Keratinocyte (primary cell): Measurements from ENCODE around the gene CNTLN. TPM values are rescaled to one million over a fixed set of nuclear protein-coding genes. Genes with fewer than 3 reads are reported as not detected.
"Not testable (repeated sequence)": the region's sequence is repeated elsewhere in the genome, so short reads cannot be mapped to it uniquely, and the experiment has no call there.

Source experiments
- DNase-seq: peaks from one replicate; pipeline ENCODE4 v3.0.0-alpha.2; 2011; ENCODE audit warnings: low read depth, missing footprints, low spot score
- FAIRE-seq: peaks from 2 replicates; lab custom pipeline; 2011; peaks lifted over from hg19 to GRCh38; lab: Jason Lieb, UNC
- H2AFZ ChIP-seq: 2 replicates; pipeline ENCODE4 v1.6.0; 2012; ENCODE audit warnings: low read length, control low read depth, inconsistent platforms; ENCODE audit not compliant: control insufficient read depth
- H3K27ac ChIP-seq: 2 replicates; pipeline ENCODE4 v1.5.1; 2011; ENCODE audit warnings: low read length; ENCODE audit not compliant: control insufficient read depth, insufficient read depth
- H3K27me3 ChIP-seq: 3 replicates; pipeline ENCODE4 v1.6.0; 2011; ENCODE audit warnings: low read length; ENCODE audit not compliant: control insufficient read depth, insufficient read depth; ENCODE audit errors: extremely low read depth
- H3K36me3 ChIP-seq, 2 experiments: 2 replicates in 1 of 2; 3 replicates in 1 of 2; pipeline ENCODE4 v1.5.1; 2011; ENCODE audit warnings: low read length in 2 of 2, mild to moderate bottlenecking in 1 of 2; ENCODE audit not compliant: control insufficient read depth in 2 of 2, insufficient read depth in 2 of 2; ENCODE audit errors: extremely low read depth in 1 of 2
- H3K4me1 ChIP-seq: 3 replicates; pipeline ENCODE4 v1.5.1; 2011; ENCODE audit warnings: low read length; ENCODE audit not compliant: control insufficient read depth, insufficient read depth; ENCODE audit errors: extremely low read depth
- H3K4me2 ChIP-seq: 3 replicates; pipeline ENCODE4 v1.6.0; 2011; ENCODE audit warnings: low read depth, low read length; ENCODE audit not compliant: control insufficient read depth, insufficient read depth; ENCODE audit errors: extremely low read depth
- H3K4me3 ChIP-seq, 3 experiments: fragments of 200-600 bp in 1 of 3; sonication (generic) in 1 of 3; 2 replicates in 2 of 3; 3 replicates in 1 of 3; pipeline ENCODE4 v1.5.1; 2011 to 2016; ENCODE audit warnings: low read length in 3 of 3, mild to moderate bottlenecking in 3 of 3, control low read depth in 2 of 3, inconsistent platforms in 1 of 3, low read depth in 1 of 3, mixed read lengths in 1 of 3, mixed run types in 1 of 3, moderate library complexity in 1 of 3; ENCODE audit not compliant: control insufficient read depth in 2 of 3, insufficient read depth in 2 of 3; ENCODE audit errors: extremely low read depth in 1 of 3
- H3K79me2 ChIP-seq: 2 replicates; pipeline ENCODE4 v1.6.0; 2012; ENCODE audit warnings: low read length; ENCODE audit not compliant: control insufficient read depth, insufficient read depth
- H3K9ac ChIP-seq: 3 replicates; pipeline ENCODE4 v1.6.0; 2011; ENCODE audit warnings: low read length; ENCODE audit not compliant: control insufficient read depth, insufficient read depth; ENCODE audit errors: extremely low read depth
- H3K9me1 ChIP-seq: 3 replicates; pipeline ENCODE4 v1.6.0; 2011; ENCODE audit warnings: low read length; ENCODE audit not compliant: control insufficient read depth, insufficient read depth; ENCODE audit errors: extremely low read depth
- H3K9me3 ChIP-seq: 2 replicates; pipeline ENCODE4 v1.5.1; 2012; ENCODE audit warnings: low read depth, low read length; ENCODE audit not compliant: control insufficient read depth
- H4K20me1 ChIP-seq: 3 replicates; pipeline ENCODE4 v1.6.0; 2011; ENCODE audit warnings: low read length; ENCODE audit not compliant: control insufficient read depth, insufficient read depth; ENCODE audit errors: extremely low read depth
- CTCF ChIP-seq, 3 experiments: IDR thresholded peaks in 1 of 3; conservative IDR thresholded peaks in 1 of 3; optimal IDR thresholded peaks in 1 of 3; 2 replicates in 2 of 3; 3 replicates in 1 of 3; pipeline versions ENCODE3 to v1.5.1; 2011; ENCODE audit warnings: low read length in 3 of 3, mild to moderate bottlenecking in 3 of 3, moderate library complexity in 2 of 3, control low read depth in 1 of 3, inconsistent platforms in 1 of 3; ENCODE audit not compliant: insufficient read depth in 2 of 3; ENCODE audit errors: extremely low read depth in 1 of 3
- EZH2 ChIP-seq: IDR thresholded peaks from one replicate; pipeline ENCODE4 v1.6.1; 2012; ENCODE audit warnings: inconsistent platforms, mild to moderate bottlenecking, low read length, moderate library complexity
- dilution Hi-C: fragments of 300-500 bp; cut with MboI; formaldehyde crosslinking; loops from one replicate; pipeline ENCODE4 v1.7.0; 2020; ENCODE audit warnings: low sequenced_read_pairs; ENCODE audit not compliant: extremely low pct_ligation_motif_present
- polyA plus RNA-seq, 5 experiments: library from polyadenylated mRNA; depleted of rRNA in 3 of 5; stranded (reverse) in 3 of 5; stranded (forward) in 1 of 5; unstranded in 1 of 5; fragments of >200 nt; gene quantifications; 1 replicate in 1 of 5; 2 replicates in 3 of 5; 3 replicates in 1 of 5; pipeline versions ENCODE4 v1.2.1 to v1.2.3, GENCODE V29; 2011 to 2012; ENCODE audit warnings: missing spikeins in 2 of 5, low read depth in 1 of 5, low replicate concordance in 1 of 5

CNTLN gene
- polyA plus RNA-seq, 1 donor (not counting 4 experiments of a cell fraction or from before 2014, with no cell fraction given) = 2.4 TPM

DNA sequence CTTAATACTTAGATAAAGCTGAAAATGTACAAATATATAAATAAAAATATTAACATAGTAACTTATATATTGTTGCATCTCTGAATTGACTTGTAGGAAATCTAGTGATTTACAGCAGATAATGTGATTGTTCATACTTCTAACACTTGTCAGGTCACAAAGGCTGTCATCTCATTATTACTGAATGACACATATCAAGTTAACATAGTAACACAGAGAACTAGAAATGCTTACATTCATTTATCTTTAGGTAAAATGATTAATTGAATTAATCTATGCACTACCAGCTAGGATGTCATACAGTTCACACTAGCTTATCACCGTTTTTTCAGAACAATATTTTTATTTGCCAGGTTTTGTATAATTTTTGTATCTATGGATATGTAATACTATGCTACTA is 254.2 kb downstream of the CNTLN start:
- Histone ChIP-seq H3K27me3 (no peaks in the 10 kb centered on the region), H4K20me1 (no peaks in the 10 kb centered on the region), H3K4me2 (no peak overlapping the region), H3K9me3 (no peaks in the 10 kb centered on the region), H3K9me1 (no peaks in the 10 kb centered on the region), H3K27ac (no peak overlapping the region), H3K9ac (no peak overlapping the region), H2AFZ (no peak overlapping the region), H3K36me3 (no peaks in the 10 kb centered on the region), H3K4me3 (no peak overlapping the region), H3K79me2 (no peaks in the 10 kb centered on the region), H3K4me1 (no peaks in the 10 kb centered on the region)
- TF ChIP-seq EZH2 (no peak), CTCF (optimal IDR thresholded peaks at IDR 0.05 in 1 of 3, IDR thresholded peaks at IDR 0.05 in 1 of 3, conservative IDR thresholded peaks at IDR 0.05 in 1 of 3; ENCODE audit: extremely low read depth in 1 of 3, insufficient read depth in 2 of 3, low read length in 3 of 3) (no peak)
- DNase-seq = no peak
- FAIRE-seq = no peak
- dilution Hi-C loops = no loop called here

- no peaks in the 10 kb centered on the region for H3K9me1 ChIP-seq
- H3K9ac ChIP-seq = no peak overlapping the region
- FAIRE-seq = no peak
- H3K79me2 ChIP-seq = no peaks in the 10 kb centered on the region
- H3K4me1 ChIP-seq = no peaks in the 10 kb centered on the region
- no peaks in the 10 kb centered on the region for H3K9me3 ChIP-seq
- no peak overlapping the region for H3K4me3 ChIP-seq
- no peak for TF ChIP-seq EZH2
- no peak for TF ChIP-seq CTCF (optimal IDR thresholded peaks at IDR 0.05 in 1 of 3, IDR thresholded peaks at IDR 0.05 in 1 of 3, conservative IDR thresholded peaks at IDR 0.05 in 1 of 3; ENCODE audit: extremely low read depth in 1 of 3, insufficient read depth in 2 of 3, low read length in 3 of 3)
- no peaks in the 10 kb centered on the region for H3K27me3 ChIP-seq
- H4K20me1 ChIP-seq = no peaks in the 10 kb centered on the region
- dilution Hi-C loops = no loop called here
- no peaks in the 10 kb centered on the region for H3K36me3 ChIP-seq
- no peak overlapping the region for H3K4me2 ChIP-seq
- no peak overlapping the region for H3K27ac ChIP-seq
- DNase-seq = no peak
- H2AFZ ChIP-seq = no peak overlapping the region
Observed at GRCh38 chr9:17394881-17395510, 260.2 kb downstream of the CNTLN start.

DNA sequence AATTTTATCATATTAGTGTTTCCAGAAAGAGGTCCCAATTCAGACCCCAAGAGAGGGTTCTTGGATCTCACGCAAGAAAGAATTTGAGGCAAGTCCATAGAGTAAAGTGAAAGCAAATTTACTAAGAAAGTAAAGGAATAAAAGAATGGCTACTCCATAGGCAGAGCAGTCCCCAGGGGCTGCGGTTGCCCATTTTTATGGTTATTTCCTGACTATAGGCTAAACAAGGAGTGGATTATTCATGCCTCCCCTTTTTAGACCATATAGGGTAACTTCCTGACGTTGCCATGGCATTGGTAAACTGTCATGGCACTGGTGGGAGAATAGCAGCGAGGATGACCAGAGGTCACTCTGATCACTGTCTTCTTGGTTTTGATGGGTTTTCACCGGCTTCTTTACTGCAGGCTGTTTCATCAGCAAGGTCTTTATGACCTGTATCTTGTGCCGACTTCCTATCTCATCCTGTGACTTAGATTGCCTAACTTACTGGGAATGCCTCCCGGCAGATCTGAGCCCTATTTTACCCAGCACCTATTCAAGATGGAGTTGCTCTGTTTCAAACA is 262.4 kb downstream of the CNTLN start:
- H3K4me3 ChIP-seq, H3K79me2 ChIP-seq, H2AFZ ChIP-seq, H3K9ac ChIP-seq, H3K4me1 ChIP-seq, H3K27me3 ChIP-seq, H3K4me2 ChIP-seq, H3K27ac ChIP-seq, DNase-seq, dilution Hi-C loops, H4K20me1 ChIP-seq, H3K36me3 ChIP-seq, H3K9me3 ChIP-seq, H3K9me1 ChIP-seq, FAIRE-seq: not testable (repeated sequence)
